Glutamatergic neuron (in vitro differentiated cells): ENCODE results near the gene ZNF514. TPM values are rescaled to one million over a fixed set of nuclear protein-coding genes. Genes with fewer than 3 reads are reported as not detected.

Source experiments
- DNase-seq: peaks from one replicate; pipeline ENCODE4 v3.0.0; 2022
- H3K27ac Mint-ChIP-seq: one replicate; pipeline ENCODE4 v1.8.0; 2020; ENCODE audit warnings: mild to moderate bottlenecking, mixed read lengths, inconsistent platforms; ENCODE audit not compliant: unreplicated experiment
- H3K27me3 Mint-ChIP-seq: one replicate; pipeline ENCODE4 v1.8.0; 2020; ENCODE audit warnings: mild to moderate bottlenecking, moderate library complexity, mixed read lengths, inconsistent platforms; ENCODE audit not compliant: unreplicated experiment
- H3K36me3 Mint-ChIP-seq: one replicate; pipeline ENCODE4 v1.8.0; 2020; ENCODE audit warnings: mild to moderate bottlenecking, mixed read lengths, inconsistent platforms; ENCODE audit not compliant: unreplicated experiment
- H3K4me1 Mint-ChIP-seq: one replicate; pipeline ENCODE4 v1.8.0; 2020; ENCODE audit warnings: mild to moderate bottlenecking, low read depth, mixed read lengths, inconsistent platforms; ENCODE audit not compliant: unreplicated experiment
- H3K4me3 Mint-ChIP-seq: one replicate; pipeline ENCODE4 v1.8.0; 2020; ENCODE audit warnings: mild to moderate bottlenecking, mixed read lengths, inconsistent platforms; ENCODE audit not compliant: unreplicated experiment
- H3K9me3 Mint-ChIP-seq: one replicate; pipeline ENCODE4 v1.8.0; 2020; ENCODE audit warnings: mild to moderate bottlenecking, moderate library complexity, mixed read lengths, inconsistent platforms; ENCODE audit not compliant: unreplicated experiment
- total RNA-seq: library from RNA; stranded (reverse); fragmentation: NEBNext Ultra II Directional; extraction: Animal tissue kit (Norgen Biotek cat#: 25700); gene quantifications from one replicate; pipeline ENCODE4 v1.2.1, GENCODE V29; 2021; ENCODE audit not compliant: unreplicated experiment
- TF ChIP-seq, protein P1 (sequence below): fragments of 200-600 bp; sonication (generic); IDR thresholded peaks from one replicate; pipeline ENCODE4 v1.5.0; 2021; ENCODE audit not compliant: partially characterized antibody, unreplicated experiment

The ZNF514 gene
- total RNA-seq, 1 donor from 2014 or later = 19.1 TPM

DNA sequence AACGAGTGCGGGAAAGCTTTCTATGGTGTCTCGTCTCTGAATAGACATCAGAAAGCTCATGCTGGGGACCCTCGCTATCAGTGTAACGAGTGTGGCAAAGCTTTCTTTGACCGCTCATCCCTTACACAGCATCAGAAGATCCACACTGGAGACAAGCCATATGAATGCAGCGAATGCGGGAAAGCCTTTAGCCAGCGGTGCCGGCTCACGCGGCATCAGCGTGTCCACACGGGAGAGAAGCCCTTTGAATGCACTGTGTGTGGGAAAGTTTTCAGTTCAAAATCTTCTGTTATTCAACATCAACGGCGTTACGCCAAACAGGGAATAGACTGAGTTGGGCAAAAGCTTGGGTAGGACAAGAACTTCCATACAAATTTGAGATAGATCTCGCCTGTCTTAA is 22.1 kb upstream of the ZNF514 start:
- no peak overlapping the region for H3K4me3 Mint-ChIP-seq
- H3K36me3 Mint-ChIP-seq = peaks cover 32% of the 10 kb centered on the region
- TF ChIP-seq, protein P1, sequence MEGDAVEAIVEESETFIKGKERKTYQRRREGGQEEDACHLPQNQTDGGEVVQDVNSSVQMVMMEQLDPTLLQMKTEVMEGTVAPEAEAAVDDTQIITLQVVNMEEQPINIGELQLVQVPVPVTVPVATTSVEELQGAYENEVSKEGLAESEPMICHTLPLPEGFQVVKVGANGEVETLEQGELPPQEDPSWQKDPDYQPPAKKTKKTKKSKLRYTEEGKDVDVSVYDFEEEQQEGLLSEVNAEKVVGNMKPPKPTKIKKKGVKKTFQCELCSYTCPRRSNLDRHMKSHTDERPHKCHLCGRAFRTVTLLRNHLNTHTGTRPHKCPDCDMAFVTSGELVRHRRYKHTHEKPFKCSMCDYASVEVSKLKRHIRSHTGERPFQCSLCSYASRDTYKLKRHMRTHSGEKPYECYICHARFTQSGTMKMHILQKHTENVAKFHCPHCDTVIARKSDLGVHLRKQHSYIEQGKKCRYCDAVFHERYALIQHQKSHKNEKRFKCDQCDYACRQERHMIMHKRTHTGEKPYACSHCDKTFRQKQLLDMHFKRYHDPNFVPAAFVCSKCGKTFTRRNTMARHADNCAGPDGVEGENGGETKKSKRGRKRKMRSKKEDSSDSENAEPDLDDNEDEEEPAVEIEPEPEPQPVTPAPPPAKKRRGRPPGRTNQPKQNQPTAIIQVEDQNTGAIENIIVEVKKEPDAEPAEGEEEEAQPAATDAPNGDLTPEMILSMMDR = no peak

DNA sequence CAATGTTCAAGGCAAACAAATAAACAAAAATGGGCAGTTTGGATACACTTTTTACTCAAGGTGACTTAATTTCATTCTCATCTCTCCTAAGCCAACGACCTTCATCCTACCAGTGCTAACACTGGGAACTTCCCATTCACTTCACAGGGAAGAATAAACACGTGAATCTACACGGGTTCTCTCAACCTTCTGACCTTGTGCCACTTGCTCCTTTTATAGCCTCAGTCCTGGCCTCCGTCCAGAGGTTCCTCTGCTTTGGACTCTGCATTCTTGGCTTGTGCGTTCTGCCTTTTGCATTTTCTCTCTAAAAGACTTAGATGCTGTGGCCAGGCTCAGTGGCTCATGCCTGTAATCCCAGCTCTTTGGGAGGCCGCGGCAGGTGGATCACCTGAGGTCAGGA is 19.8 kb upstream of the ZNF514 start:
- TF ChIP-seq, protein P1 = no peak
- H3K4me3 Mint-ChIP-seq = no peak overlapping the region
- no peak overlapping the region for H3K27ac Mint-ChIP-seq
- peaks cover 3% of the 10 kb centered on the region for H3K9me3 Mint-ChIP-seq
- peaks cover 6% of the 10 kb centered on the region for H3K27me3 Mint-ChIP-seq
- peaks cover 2% of the 10 kb centered on the region for H3K4me1 Mint-ChIP-seq
- DNase-seq = no peak
- peaks cover 32% of the 10 kb centered on the region for H3K36me3 Mint-ChIP-seq

More for the DNA sequence above, 22.1 kb upstream of the ZNF514 start:
- H3K27me3 Mint-ChIP-seq = peaks cover 6% of the 10 kb centered on the region
- H3K27ac Mint-ChIP-seq = no peak overlapping the region
- peaks cover 3% of the 10 kb centered on the region for H3K9me3 Mint-ChIP-seq
- DNase-seq = no peak
- H3K4me1 Mint-ChIP-seq = peaks cover 2% of the 10 kb centered on the region

DNA sequence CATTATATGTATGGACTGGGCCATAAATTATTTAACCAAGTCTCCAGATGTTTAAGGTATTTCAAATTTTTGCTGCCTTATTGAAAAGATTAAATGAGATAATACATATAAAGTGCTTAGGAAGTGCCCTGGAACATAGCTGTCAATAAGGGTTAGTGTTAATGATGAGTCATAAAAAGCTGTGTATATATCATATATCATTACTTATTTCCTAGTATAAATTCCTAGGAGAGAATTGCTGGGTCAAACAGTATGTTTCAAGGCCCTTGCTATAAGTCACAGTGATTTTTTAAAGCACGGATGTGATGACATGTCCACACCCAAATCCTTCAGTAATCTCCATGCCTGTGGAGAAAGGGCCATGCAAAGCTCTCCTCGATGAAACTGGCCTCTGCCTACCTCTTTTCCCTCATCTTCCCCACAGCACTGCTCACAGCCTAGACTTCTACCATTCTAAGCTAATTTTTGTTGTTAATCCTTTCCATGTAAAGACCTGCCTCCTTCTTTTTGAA is 14.4 kb upstream of the ZNF514 start:
- TF ChIP-seq, protein P1 = no peak
- H3K36me3 Mint-ChIP-seq = peaks cover 7% of the 10 kb centered on the region
- peaks cover 2% of the 10 kb centered on the region for H3K9me3 Mint-ChIP-seq
- DNase-seq = no peak
- H3K4me3 Mint-ChIP-seq = no peak overlapping the region
- H3K4me1 Mint-ChIP-seq = peaks cover 2% of the 10 kb centered on the region
- peaks cover 4% of the 10 kb centered on the region for H3K27me3 Mint-ChIP-seq
- H3K27ac Mint-ChIP-seq = no peak overlapping the region

DNA sequence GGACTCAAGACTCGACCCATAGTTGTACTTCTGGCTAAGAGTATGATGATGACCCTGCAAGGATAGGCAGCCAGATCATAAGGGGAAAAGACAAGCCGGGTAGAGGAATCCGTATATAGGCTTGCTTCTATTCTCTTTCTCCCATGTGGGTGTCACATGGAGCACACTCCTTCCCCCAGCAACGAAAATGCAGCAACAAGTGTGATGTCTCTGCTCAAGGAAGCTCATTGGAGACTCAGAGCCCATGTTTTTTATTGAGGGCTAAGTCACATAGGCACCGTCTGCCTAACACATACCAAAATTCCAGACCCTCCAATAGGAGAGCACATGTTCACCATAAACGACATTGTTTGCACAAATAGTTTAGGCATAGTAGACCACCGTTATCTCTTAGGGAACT is 12.3 kb upstream of the ZNF514 start:
- Mint-ChIP-seq H3K27ac (no peak overlapping the region), H3K36me3 (no peaks in the 10 kb centered on the region), H3K9me3 (no peaks in the 10 kb centered on the region), H3K4me3 (no peak overlapping the region), H3K4me1 (no peaks in the 10 kb centered on the region), H3K27me3 (no peaks in the 10 kb centered on the region)
- DNase-seq = no peak
- TF ChIP-seq, protein P1 = no peak

DNA sequence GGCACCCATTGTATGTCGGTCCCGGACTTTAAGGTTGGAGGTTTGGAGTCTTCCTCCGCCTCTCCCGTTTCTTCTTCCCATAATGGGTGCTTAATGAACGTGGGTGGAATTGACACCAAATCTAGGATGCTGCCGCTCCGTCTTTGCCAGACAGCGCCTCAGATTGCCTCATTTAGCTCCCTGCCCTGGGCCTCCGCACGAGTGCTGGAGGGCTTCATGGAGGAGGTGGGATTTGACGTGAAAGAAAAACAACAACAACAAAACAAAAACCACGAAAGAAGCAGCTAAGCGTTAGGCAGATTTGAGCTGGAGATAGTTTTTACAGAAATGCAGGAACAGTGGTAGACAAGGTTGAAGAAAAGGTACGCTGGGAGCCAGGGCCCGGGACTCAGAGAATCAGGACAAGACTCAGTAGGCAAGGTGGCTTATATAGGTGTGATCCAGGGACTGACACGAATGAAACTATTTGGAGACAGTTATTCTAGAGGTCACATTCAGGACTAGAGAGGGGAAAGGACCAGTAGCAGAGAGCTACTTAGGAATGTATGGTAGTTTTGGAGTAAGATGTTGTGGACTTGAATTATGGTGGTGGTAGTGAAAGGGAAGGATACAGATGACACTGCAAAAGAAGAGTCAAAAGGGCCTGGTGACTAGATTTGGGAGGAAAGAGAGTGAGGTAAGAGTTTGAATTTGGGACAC is 6.6 kb upstream of the ZNF514 start:
- TF ChIP-seq, protein P1 = no peak
- H3K9me3 Mint-ChIP-seq = peaks cover 8% of the 10 kb centered on the region
- H3K27me3 Mint-ChIP-seq = peaks cover 7% of the 10 kb centered on the region

More for the DNA sequence above, 6.6 kb upstream of the ZNF514 start:
- peaks cover 2% of the 10 kb centered on the region for H3K4me1 Mint-ChIP-seq
- H3K4me3 Mint-ChIP-seq = peak overlapping the region; percentile 100
- H3K27ac Mint-ChIP-seq = peak overlapping the region; percentile 98
- no peak for DNase-seq
- H3K36me3 Mint-ChIP-seq = no peaks in the 10 kb centered on the region
